ENCODE data around the gene C1QL2.

Gene C1QL2

GRCh38 chr2:119158563-119159347, at the start of gene C1QL2:
C1QL2 (minus strand) TSS chr2:119158751; CDS start chr2:119158269, 482 bp downstream.
- no peak for DNase-seq

- DNase-seq: no peak
These were observed 48.9 kb upstream of the C1QL2 start for GRCh38 chr2:119207447-119207846.

- no peak for DNase-seq
These were observed 47.6 kb upstream of the C1QL2 start for GRCh38 chr2:119206201-119206600.

GRCh38 chr2:119205001-119205706, 46.6 kb upstream of the C1QL2 start:
- DNase-seq: no peak

DNA sequence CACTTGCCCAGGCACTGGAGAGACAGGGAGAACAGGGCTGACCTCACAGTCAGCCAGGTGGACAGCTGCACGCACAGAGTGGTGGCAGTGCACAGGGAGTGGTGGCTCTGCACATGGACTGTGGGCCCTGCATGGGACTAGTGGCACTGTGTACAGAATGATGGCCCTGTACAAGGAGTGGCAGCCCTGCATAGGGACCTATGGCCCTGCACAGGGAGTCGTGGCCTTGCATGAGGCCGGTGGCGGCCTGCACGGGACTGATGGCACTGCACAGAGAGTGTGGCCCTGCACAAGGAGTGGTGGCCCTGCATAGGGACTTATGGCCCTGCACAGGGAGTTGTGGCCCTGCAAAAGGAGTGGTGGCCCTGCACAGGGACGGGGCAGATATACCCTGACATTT, 46.0 kb upstream of the C1QL2 start:
- DNase-seq: no peak

DNA sequence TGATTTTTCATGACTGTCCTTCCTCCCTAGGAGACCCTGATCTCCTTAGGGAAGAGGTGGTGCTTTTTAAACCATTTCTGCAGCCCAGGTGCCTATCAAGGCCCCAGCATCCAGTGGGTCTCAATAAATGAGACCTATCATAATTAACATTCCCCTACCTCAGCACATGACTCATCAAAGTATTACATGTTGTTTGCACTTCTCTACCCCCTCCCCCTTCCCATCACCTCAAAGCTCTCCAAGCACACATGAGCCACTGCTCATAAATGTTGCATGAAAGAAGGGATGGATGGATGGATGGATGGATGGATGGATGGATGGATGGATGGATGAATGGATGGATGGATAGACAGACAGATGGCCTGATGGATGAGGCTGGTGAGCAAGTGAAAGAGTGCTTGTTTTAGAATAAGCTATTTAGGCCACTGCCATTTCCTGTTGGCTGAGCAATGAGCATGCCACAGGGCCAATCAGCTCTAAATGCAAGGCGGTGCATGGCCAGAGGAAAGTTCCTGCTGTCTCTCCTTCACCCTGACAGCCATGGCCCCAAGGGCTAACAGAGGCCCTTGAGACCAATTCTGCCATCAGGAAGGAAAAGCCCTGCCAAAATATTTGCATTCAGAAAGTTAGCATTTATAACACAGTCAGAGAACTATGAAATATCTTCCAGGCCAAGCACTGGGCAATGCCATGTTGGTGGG, 44.2 kb upstream of the C1QL2 start:
- no peak for DNase-seq

DNA sequence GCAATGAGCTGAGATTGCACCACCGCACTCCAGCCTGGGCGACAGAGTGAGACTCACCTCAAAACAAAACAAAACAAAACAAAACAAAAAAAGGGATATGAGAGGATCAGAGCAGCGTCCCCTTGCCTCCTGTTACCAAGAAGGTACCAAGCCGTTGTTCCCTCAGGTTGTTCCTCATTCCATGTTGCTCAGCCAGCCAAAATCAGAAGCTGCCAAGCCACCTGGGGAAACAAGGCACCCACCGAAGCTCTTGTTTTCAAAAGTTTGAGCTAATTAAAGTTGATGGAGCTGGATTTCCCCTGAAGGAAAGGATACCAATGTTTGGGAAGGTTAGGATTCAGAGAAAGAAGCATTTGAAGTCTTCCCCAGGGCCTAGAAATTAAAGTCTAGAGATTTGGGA, 43.3 kb upstream of the C1QL2 start:
- no peak for DNase-seq

GRCh38 chr2:119198240-119198840, 39.8 kb upstream of the C1QL2 start:
- no peak for DNase-seq

DNA sequence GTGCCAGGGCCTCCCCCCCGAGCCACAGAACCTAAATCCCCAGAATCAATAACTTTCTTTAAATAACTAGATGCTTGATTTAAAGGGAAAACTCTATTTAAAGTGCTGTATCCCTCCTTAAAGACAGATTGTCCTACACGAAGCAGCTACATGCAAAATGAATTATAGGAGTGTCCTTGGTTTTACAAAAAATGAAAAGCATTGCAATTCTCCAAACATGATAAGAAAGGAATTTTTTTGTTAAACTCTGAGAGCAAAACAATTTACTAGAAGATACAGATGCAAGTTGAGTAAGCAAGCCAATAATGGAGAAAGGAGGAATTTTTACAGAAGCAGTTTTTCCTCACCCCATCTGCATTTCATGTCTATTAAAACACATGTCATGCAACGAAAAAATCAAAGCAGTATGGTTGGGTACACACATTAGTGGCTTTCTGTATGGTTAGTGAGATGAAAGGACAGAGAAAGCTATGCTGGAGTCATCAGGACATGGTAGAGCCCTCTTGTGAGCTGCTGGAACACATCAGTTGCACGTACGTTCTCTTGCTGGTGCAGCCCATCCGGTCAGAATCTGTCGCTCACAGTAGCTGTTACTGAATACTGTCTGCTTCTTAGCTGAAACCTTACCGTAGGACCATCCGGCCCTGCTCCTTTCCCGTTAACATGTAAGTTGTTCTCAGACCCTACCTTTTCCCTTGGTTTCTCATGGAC, 39.1 kb upstream of the C1QL2 start:
- DNase-seq: no peak

DNA sequence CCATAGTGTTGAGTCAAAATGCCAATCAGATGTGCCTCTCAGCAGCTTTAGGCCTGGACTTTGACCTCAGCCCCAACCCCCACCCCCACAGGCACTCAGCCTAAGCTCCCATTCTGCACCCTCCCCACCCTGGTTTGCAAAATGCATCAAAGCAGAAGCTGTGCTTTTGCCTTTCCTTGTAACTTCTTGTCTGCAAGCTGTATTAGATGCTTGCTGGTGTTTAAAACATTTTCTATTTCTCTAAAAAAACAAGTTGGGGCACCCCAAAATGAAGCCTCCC, 38.5 kb upstream of the C1QL2 start:
- no peak for DNase-seq

- no peak for DNase-seq
These were observed 38.0 kb upstream of the C1QL2 start for GRCh38 chr2:119196301-119197125.

DNA sequence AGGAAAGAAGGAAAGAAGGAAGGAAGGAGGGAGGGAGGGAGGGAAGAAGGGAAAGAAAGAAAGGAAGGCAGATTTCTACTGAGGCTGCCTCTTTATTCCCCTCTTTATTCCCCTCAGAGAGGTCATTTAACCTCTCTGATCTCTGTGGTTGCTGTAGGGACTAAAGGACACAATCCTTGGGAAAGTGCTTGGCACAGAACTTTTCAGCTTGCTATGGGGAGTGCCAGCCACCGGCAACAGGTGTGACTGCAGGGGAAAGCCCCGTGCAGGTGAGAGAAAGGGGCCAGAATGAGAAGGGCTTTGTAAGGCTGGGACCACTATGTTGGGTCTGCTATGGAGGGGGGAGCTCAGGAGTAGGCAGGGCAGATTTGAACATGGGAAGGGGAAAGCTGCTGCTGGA, 37.3 kb upstream of the C1QL2 start:
- no peak for DNase-seq

- DNase-seq: no peak
These were observed 36.5 kb upstream of the C1QL2 start for GRCh38 chr2:119195001-119195400.

DNA sequence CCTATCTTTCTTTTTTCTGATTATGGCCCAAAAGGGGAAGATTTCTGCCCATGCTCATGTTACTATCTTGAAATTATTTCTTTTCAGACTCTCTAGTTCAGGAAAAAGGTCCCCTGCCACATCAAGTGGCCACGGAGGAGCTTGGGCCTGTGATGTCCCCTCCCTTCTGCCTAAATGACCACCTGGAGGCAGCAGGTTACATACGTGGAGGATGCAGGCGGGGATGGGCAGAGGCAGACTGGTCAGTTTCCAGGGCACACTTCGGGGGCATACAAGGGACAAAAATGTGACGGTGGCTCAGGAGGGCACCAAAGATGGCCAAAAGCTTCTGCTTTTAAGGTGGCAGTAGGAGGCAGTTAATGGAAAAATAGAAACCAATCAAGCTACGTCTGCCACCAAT, 34.3 kb upstream of the C1QL2 start:
- DNase-seq: no peak

DNA sequence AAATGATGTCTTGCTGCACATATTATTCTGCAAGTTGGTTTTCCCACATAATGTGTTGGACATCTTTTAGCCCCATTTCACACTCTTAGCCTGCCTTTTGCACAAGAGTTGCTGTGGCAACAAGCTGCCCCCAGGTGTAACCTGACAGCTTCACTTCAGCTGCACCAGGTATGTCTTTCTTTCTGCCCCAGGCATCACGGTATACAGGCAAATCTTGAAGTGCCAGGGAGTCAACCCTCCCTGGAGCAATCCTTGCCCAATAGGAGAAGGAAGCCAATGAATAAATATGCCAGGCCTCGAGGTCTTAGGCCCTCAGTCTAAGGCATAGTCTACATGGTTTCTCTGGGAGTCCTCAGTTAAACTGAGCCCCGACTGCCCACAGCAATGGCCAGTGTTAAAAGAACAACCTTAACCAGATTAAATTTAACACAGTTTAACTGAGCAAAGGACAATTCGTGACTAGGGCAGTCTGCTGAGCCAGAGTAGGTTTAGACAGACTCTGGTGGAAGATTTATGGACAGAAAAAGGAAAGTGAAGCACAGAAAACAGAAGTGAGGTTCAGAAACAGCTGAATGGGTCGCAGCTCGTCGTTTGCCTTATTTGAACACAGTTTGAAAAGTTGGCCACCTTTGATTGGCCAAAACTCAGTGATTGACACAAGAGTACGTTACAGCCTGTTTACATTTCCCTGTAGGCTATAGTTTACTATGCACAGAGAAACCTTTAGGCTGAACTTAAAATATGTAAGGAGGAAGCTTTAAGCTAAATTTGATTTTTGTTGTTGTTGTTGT, 32.0 kb upstream of the C1QL2 start:
- DNase-seq: no peak

GRCh38 chr2:119184512-119184911, 26.0 kb upstream of the C1QL2 start:
- no peak for DNase-seq

- DNase-seq: no peak
These were observed 23.4 kb upstream of the C1QL2 start for GRCh38 chr2:119181791-119182445.

GRCh38 chr2:119181391-119181790, 22.8 kb upstream of the C1QL2 start:
- DNase-seq: no peak

- DNase-seq: no peak
These were observed 22.3 kb upstream of the C1QL2 start for GRCh38 chr2:119180892-119181291.

GRCh38 chr2:119179991-119180390, 21.4 kb upstream of the C1QL2 start:
- DNase-seq: no peak

DNA sequence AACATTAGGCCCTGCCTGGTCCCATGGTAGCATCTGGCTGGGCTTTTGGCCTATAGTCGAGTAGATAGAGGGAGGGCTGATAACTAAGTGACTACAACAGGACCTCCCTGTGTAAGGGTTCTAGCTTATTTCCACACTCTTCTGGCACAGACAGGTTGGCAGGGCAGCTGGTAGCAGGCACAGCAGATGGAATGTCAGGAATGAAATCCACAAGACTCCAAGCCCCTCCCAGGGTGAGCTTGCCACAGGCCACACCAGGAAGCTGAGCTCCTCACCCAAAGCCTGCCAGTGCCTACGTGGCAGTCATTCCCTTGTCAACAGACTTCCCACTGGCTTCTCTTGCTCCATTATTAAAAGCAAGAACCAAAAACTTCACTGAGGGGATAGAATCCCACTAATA, 20.7 kb upstream of the C1QL2 start:
- DNase-seq: no peak

Data from activated naive CD4-positive, alpha-beta T cell treated with anti-CD3 and anti-CD28 coated beads, Interleukin-2, amount 50 U/mL, for 16 hours (primary cell).